WI38 (cell line): ENCODE results near the gene ABHD16A.
"Not testable (repeated sequence)": the region's sequence is repeated elsewhere in the genome, so short reads cannot be mapped to it uniquely, and the experiment has no call there.

Experiments
- H3K4me3 ChIP-seq: 2 replicates; pipeline ENCODE4 v1.5.1; 2011; ENCODE audit warnings: low read depth, mild to moderate bottlenecking, control low read depth, low read length
- CTCF ChIP-seq: IDR thresholded peaks from 2 replicates; pipeline ENCODE4 v1.5.1; 2012; ENCODE audit warnings: low read depth, mild to moderate bottlenecking, control low read depth, low read length

Gene ABHD16A

GRCh38 chr6:31711233-31711632 is 8.1 kb upstream of the ABHD16A start:
- no peak overlapping the region for H3K4me3 ChIP-seq
- no peak for TF ChIP-seq CTCF

GRCh38 chr6:31710523-31711219 is 7.5 kb upstream of the ABHD16A start:
- no peak for TF ChIP-seq CTCF
- H3K4me3 ChIP-seq = no peak overlapping the region

GRCh38 chr6:31709157-31709556 is 6.0 kb upstream of the ABHD16A start:
- not testable (repeated sequence) for H3K4me3 ChIP-seq

- no peak for TF ChIP-seq CTCF
- H3K4me3 ChIP-seq = no peak overlapping the region
Observed at GRCh38 chr6:31708224-31708623, 5.1 kb upstream of the ABHD16A start.

GRCh38 chr6:31707701-31708100 is 4.6 kb upstream of the ABHD16A start:
- H3K4me3 ChIP-seq = no peak overlapping the region
- TF ChIP-seq CTCF = no peak

- H3K4me3 ChIP-seq = no peak within 1 kb of the TSS
- TF ChIP-seq CTCF = no peak
Observed at GRCh38 chr6:31706599-31706998, 3.5 kb upstream of the ABHD16A start, which contains the start of gene LY6G6F. Gene LY6G6F, plus strand, starts transcription at chr6:31706866. Its CDS starts 41 bp downstream, at chr6:31706907.

GRCh38 chr6:31705931-31706330 is 2.8 kb upstream of the ABHD16A start:
- H3K4me3 ChIP-seq = no peak overlapping the region
- TF ChIP-seq CTCF = no peak

- H3K4me3 ChIP-seq = peak overlapping the region; percentile 91
- TF ChIP-seq CTCF = no peak
Observed at GRCh38 chr6:31702405-31702818, 712 bp downstream of the ABHD16A start.
